SK-N-MC (cell line): ENCODE measurements around the gene TAF3.

Experiments
- DNase-seq: peaks from one replicate; pipeline ENCODE4 v3.0.0-alpha.2; 2011; ENCODE audit warnings: low read depth, low spot score
- H3K27ac ChIP-seq: fragments of 200-600 bp; sonication (generic); 2 replicates; pipeline ENCODE4 v1.5.1; 2016; ENCODE audit warnings: mixed run types
- H3K36me3 ChIP-seq: fragments of 200-600 bp; sonication (generic); 2 replicates; pipeline ENCODE4 v1.6.1; 2017; ENCODE audit warnings: antibody characterized with exemption, low read length, mixed read lengths; ENCODE audit not compliant: insufficient read depth
- H3K4me3 ChIP-seq: fragments of 200-600 bp; sonication (generic); 2 replicates; pipeline ENCODE4 v1.5.1; 2016
- H3K9ac ChIP-seq: fragments of 200-600 bp; sonication (generic); 2 replicates; pipeline ENCODE4 v1.8.0; 2017; ENCODE audit warnings: mixed run types, mixed read lengths; ENCODE audit not compliant: insufficient read length
- H3K9me3 ChIP-seq: fragments of 200-600 bp; sonication (generic); 2 replicates; pipeline ENCODE4 v1.6.1; 2017; ENCODE audit warnings: low read depth, mild to moderate bottlenecking, antibody characterized with exemption, low read length, moderate library complexity, mixed read lengths
- EZH2 ChIP-seq: fragments of 200-600 bp; sonication (generic); IDR thresholded peaks from one replicate; pipeline ENCODE4 v1.6.1; 2017; ENCODE audit warnings: antibody characterized with exemption
- FOXP2 ChIP-seq: optimal IDR thresholded peaks from 2 replicates; pipeline ENCODE3; 2011; ENCODE audit warnings: mild to moderate bottlenecking, moderate library complexity; ENCODE audit not compliant: insufficient read depth; ENCODE audit errors: extremely low read length, control extremely low read depth
- POLR2AphosphoS5 ChIP-seq: IDR thresholded peaks from 2 replicates; pipeline ENCODE4 v1.6.1; 2012; ENCODE audit warnings: mild to moderate bottlenecking, low read depth, low read length, borderline replicate concordance

The TAF3 gene

DNA sequence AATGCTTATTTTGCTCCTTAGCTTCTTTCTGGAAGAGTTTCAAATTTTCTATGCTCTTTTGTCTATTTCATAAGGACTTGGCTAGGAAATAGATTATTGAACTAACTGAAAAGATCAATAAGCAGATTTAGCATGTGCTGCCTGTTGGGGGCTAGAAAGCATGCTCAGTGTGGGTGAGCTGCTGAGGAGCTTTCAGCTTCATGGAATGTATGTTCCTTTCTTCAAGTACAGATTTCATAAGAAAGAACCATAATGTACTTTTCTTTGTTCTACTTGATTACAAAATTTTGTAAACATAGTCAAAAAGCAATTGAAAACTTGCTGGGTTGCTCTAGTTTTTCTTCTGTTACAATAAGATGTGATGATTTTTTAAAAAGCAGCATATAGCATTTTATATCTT lies 73.8 kb downstream of the TAF3 start:
- Histone ChIP-seq H3K9me3 (no peaks in the 10 kb centered on the region), H3K36me3 (no peaks in the 10 kb centered on the region), H3K27ac (no peak overlapping the region), H3K4me3 (no peak overlapping the region), H3K9ac (no peak overlapping the region)
- no peak for DNase-seq
- TF ChIP-seq EZH2 (no peak), POLR2AphosphoS5 (no peak)

DNA sequence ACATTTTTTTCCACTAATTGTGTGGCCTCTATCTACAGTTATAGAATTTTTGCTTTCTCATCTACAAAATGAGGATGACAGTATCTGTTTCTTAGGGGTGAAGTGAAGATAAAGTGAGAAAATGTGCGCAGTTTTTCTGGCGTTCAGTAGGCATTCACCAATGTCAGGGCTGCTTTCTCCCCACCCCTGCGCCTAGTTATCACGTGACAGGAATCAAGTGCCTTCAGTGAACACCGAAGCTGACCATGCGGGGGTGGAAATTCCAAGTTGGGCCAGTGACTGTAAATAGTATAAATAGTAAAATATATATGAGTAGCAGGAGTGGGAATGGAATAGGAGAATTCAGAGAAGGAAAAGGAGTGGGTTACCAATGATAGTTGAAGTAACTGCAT lies 77.4 kb downstream of the TAF3 start:
- no peak for TF ChIP-seq POLR2AphosphoS5
- TF ChIP-seq EZH2 = no peak
- no peak for TF ChIP-seq FOXP2
- Histone ChIP-seq H3K27ac (no peak overlapping the region), H3K9me3 (no peaks in the 10 kb centered on the region), H3K9ac (no peak overlapping the region), H3K4me3 (no peak overlapping the region), H3K36me3 (no peaks in the 10 kb centered on the region)
- no peak for DNase-seq

DNA sequence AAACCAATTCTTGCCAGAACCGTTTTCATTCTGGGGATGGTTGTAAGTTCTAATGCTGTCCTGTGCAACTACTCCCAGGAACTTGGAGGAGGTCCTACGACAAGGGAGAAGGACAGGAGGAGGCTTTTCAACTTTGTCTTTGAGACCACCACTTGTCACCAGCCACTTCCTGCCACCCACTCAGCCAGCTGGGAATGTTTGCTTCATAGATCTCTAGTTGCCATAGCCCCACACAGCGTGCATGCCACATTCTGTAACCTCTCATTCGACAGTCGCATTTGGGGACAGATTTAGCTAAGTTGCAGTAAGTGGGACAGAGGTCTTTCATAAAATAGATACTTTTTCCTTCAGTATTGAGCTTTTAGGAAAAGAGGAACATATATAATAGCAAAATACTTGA lies 78.0 kb downstream of the TAF3 start:
- Histone ChIP-seq H3K4me3 (no peak overlapping the region), H3K9me3 (no peaks in the 10 kb centered on the region), H3K27ac (no peak overlapping the region), H3K36me3 (no peaks in the 10 kb centered on the region), H3K9ac (no peak overlapping the region)
- TF ChIP-seq FOXP2 (no peak), EZH2 (no peak), POLR2AphosphoS5 (no peak)
- DNase-seq = no peak

DNA sequence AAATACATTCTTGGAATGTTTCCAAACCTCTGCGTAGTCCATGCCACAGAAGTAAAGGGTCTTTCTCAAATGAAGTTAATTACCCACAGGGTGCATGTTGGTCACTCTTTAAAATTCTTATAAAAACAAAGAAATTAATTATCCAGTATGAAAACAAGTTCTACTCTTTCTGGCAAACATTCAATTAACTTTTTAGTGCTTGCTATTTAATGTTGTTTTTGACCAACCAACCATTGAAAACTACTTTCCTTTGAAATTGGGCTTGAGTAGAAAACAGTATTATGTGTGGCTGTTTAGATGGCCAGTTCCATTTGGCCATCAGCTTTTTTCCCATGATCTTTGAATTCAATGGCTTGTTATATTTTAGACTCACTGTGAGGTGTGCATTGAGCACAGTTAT lies 83.0 kb downstream of the TAF3 start:
- H3K4me3 ChIP-seq = no peak overlapping the region
- H3K9ac ChIP-seq = no peak overlapping the region
- no peak overlapping the region for H3K27ac ChIP-seq
- no peak for DNase-seq
- TF ChIP-seq FOXP2 = no peak
- no peaks in the 10 kb centered on the region for H3K36me3 ChIP-seq
- H3K9me3 ChIP-seq = no peaks in the 10 kb centered on the region

DNA sequence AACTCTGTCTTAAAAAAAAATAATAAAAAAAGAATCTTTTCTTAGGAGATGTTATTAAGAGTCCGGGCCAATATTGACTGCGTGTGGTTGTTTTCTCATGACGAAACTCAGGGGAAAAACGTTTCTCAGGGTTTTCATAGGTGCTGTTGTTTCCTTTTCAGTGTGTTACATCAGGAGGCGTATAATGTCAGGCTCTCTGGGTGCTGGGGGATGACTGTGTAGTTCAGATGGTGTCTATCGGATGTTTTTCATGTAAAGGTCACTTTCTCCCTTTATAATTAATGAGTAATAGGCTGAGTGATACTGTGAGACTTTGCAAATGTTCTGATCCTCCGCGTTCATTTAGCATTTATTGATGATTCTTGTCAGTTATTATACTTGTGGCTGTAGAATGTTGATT lies 84.1 kb downstream of the TAF3 start:
- H3K9me3 ChIP-seq = no peaks in the 10 kb centered on the region
- H3K27ac ChIP-seq = no peak overlapping the region
- H3K9ac ChIP-seq = no peak overlapping the region
- TF ChIP-seq POLR2AphosphoS5 (no peak), EZH2 (no peak), FOXP2 (no peak)
- no peak for DNase-seq
- H3K36me3 ChIP-seq = no peaks in the 10 kb centered on the region
- no peak overlapping the region for H3K4me3 ChIP-seq

DNA sequence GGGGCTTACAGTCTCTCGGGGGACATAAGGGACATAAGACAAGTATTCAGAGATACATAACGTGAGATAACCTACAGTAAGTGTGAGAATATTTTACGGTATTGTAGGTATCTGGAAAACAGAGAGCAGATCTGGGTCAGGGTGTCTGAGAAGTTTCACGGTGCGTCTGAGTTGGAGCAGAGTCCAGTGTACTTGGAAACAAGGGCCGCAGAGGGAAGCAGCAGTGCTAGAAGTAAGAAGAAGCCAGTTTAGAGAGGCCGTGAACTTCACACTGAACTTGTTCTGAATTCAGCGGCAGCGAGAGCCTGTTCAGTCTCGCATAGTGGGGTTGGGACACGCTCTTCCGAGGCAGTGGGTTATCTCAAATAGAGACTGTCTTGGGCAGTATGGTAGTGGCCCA lies 85.5 kb downstream of the TAF3 start:
- no peak overlapping the region for H3K9ac ChIP-seq
- no peaks in the 10 kb centered on the region for H3K9me3 ChIP-seq
- H3K27ac ChIP-seq = no peak overlapping the region
- no peaks in the 10 kb centered on the region for H3K36me3 ChIP-seq
- no peak for DNase-seq
- TF ChIP-seq POLR2AphosphoS5 (no peak), FOXP2 (no peak), EZH2 (no peak)
- H3K4me3 ChIP-seq = no peak overlapping the region

DNA sequence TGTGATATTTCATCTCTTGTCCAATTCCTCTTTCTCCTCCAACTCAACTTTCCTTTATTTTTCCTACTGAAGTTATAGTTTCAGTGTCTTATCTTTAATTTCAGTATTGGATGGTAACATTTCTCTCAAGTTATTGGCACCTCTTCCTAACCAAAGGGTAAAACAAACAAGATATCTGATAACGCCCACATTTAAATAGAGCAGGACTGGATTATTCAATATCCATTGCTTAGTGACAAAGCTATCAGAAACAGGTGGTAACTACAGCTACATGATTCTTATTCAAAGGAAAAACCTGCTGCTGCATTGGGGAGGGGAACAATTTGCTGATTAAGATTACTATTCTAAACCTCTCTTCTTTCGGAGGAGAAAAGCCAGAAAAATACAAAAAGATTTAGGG lies 87.8 kb downstream of the TAF3 start:
- H3K9me3 ChIP-seq = no peaks in the 10 kb centered on the region
- DNase-seq = no peak
- H3K36me3 ChIP-seq = no peaks in the 10 kb centered on the region
- no peak overlapping the region for H3K27ac ChIP-seq
- no peak overlapping the region for H3K4me3 ChIP-seq
- no peak for TF ChIP-seq FOXP2
- TF ChIP-seq POLR2AphosphoS5 = no peak
- no peak for TF ChIP-seq EZH2
- no peak overlapping the region for H3K9ac ChIP-seq

DNA sequence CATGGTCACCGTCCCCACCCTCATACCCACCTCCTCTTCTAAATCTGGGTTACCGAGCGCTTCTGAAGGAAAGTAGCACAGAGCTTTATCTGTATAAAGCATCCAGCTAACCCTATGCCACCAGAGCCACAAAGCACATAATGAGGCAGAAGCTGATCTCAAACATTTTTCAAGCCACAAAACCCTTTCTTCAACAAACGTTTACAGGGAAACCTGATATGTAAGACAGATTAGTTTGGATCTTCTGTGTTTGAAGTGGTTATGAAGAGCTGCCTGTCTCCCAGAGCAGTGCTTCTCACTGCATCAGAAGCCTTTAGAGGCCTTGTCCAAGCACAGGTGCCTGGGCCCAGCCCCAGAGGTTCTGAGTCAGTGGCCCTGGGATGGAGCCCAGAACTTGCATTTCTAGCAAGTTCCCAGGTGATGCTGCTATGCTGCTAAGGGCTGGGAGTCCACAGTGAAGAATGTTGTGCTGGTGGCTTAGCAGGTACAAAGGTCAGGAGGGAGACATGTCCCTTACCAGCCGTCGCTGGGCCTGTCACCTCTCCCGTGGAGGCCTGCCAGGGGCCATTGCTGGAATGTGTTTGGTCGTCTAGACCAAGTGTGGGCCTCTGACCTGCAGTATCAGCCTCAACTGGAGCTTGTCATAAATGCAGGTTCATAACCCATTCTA lies 90.4 kb downstream of the TAF3 start:
- Histone ChIP-seq H3K9ac (no peak overlapping the region), H3K4me3 (no peak overlapping the region), H3K9me3 (no peaks in the 10 kb centered on the region), H3K36me3 (no peaks in the 10 kb centered on the region), H3K27ac (no peak overlapping the region)
- DNase-seq = no peak
- TF ChIP-seq FOXP2 = no peak
- TF ChIP-seq EZH2 = no peak
- TF ChIP-seq POLR2AphosphoS5 = no peak

DNA sequence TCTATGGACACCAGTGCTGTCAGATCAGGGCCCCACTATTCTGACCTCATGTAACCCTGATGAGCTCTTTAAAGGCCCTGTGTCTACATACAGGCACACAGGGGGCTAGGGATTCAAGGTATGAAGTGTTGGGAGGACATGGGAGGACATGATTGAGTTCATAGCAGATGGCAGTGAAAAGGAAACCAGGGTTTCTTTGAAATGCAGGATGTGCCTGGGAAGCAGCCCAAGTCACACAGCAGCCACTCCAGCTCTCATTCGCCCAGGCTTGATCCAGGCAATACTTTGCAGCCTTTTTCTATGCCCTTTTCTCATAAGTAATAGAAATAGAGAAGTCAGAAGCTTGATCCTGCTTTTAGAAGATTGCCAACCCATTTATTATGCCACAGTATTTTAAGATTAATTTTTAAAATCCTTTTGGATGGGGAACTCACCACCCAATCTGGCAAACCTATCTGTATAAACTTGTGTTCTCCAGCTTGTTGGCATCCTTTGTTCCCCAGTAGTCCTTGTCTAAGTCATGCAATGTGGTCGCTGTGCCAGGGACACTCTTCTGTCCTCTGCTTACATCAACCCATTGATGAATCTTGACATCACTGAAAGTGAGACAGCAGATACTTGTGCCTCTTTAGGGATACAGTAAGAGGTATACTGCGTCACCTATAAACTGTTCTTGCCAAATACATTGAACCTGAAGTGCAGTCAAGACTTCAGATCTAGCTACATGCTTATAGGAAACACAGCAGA lies 95.0 kb downstream of the TAF3 start:
- no peak overlapping the region for H3K9ac ChIP-seq
- TF ChIP-seq POLR2AphosphoS5 (no peak), EZH2 (no peak), FOXP2 (no peak)

DNA sequence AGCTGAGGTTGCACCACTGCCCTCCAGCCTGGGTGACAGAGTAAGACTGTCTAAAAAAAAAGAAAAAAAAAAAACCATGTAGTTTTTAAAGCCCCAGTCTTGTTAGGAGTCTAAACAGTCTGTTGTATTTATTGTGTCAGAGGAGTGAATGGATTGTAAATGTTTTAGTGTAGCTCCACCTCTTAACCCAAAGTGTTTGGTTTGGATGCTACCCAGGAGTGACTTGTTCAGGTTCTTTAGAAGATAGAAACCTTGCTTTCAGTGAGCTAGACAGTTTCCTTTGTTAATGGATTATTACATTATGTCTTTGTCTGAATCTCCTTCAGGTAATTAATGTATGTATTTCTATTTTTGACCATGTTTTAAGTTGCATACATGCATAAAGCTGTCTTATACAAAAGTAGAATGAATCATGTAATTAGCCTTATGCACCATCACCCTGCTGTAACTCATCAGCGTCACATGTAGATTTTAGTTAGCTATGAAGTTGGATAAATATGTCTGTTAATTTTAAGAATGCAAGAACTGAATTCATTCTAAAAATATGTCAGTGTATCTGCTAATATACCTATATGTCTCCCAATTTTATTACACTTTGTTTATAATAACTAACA lies 97.7 kb downstream of the TAF3 start:
- TF ChIP-seq FOXP2 = no peak
- no peak for TF ChIP-seq POLR2AphosphoS5
- H3K9me3 ChIP-seq = no peaks in the 10 kb centered on the region
- no peak overlapping the region for H3K9ac ChIP-seq
- H3K27ac ChIP-seq = no peak overlapping the region
- no peak overlapping the region for H3K4me3 ChIP-seq
- no peaks in the 10 kb centered on the region for H3K36me3 ChIP-seq
- DNase-seq = no peak

More for the DNA sequence above, 95.0 kb downstream of the TAF3 start:
- Histone ChIP-seq H3K9me3 (no peaks in the 10 kb centered on the region), H3K27ac (no peak overlapping the region), H3K36me3 (no peaks in the 10 kb centered on the region), H3K4me3 (no peak overlapping the region)
- DNase-seq = no peak
